GM18505 (cell line): Measurements from ENCODE around the gene GPR55.

Experiments used
- ATAC-seq: cut with Tn5 transposase; IDR thresholded peaks from one replicate; pipeline ENCODE4 v1.9.1; 2021; ENCODE audit not compliant: unreplicated experiment
- POLR2A ChIP-seq: IDR thresholded peaks from 4 replicates; pipeline ENCODE4 v1.6.1; 2011; ENCODE audit warnings: borderline replicate concordance; ENCODE audit not compliant: insufficient read depth, insufficient read length; ENCODE audit errors: extremely low read depth

GPR55 gene

GRCh38 chr2:230927711-230928341 is 2.8 kb upstream of the GPR55 start:
- ATAC-seq, result no peak
- no peak for TF ChIP-seq POLR2A

- TF ChIP-seq POLR2A, result peak; percentile 65
- peak; percentile 22 for ATAC-seq
These were observed 1.1 kb upstream of the GPR55 start for GRCh38 chr2:230925879-230926765.

GRCh38 chr2:230925443-230925878 is 419 bp upstream of the GPR55 start:
- no peak for TF ChIP-seq POLR2A
- ATAC-seq, result peak; percentile 20

GRCh38 chr2:230924092-230924469 is 961 bp downstream of the GPR55 start:
- ATAC-seq, result no peak

GRCh38 chr2:230922951-230923717 is 1.9 kb downstream of the GPR55 start:
- no peak for ATAC-seq
- TF ChIP-seq POLR2A, result no peak

More at GRCh38 chr2:230924092-230924469, 961 bp downstream of the GPR55 start:
- TF ChIP-seq POLR2A, result no peak

GRCh38 chr2:230921806-230922595 is 3.0 kb downstream of the GPR55 start:
- ATAC-seq, result no peak
- no peak for TF ChIP-seq POLR2A

- TF ChIP-seq POLR2A, result no peak
- no peak for ATAC-seq
These were observed 4.9 kb downstream of the GPR55 start for GRCh38 chr2:230920167-230920566.

- no peak for ATAC-seq
- TF ChIP-seq POLR2A, result peak; percentile 25
These were observed 5.4 kb downstream of the GPR55 start for GRCh38 chr2:230919681-230920080.

GRCh38 chr2:230919240-230919639 is 5.8 kb downstream of the GPR55 start:
- no peak for TF ChIP-seq POLR2A
- ATAC-seq, result no peak

- no peak for ATAC-seq
- no peak for TF ChIP-seq POLR2A
These were observed 8.8 kb downstream of the GPR55 start for GRCh38 chr2:230916218-230916617.

- ATAC-seq, result no peak
- no peak for TF ChIP-seq POLR2A
These were observed 9.7 kb downstream of the GPR55 start for GRCh38 chr2:230915319-230915718.

GRCh38 chr2:230914886-230915285 is 10.2 kb downstream of the GPR55 start:
- no peak for ATAC-seq

More at GRCh38 chr2:230914886-230915285, 10.2 kb downstream of the GPR55 start:
- TF ChIP-seq POLR2A, result no peak
